Right lobe of liver (tissue), 4 donors: ENCODE measurements around the gene NTHL1.

Experiments used
- CTCF ChIP-seq, 4 donors: fragments of 200-600 bp in 3 of 4; fragments of 450-650 bp in 1 of 4; IDR thresholded peaks; one replicate each; pipeline versions ENCODE4 v1.5.1 to v1.8.0; 2016 to 2022; ENCODE audit warnings: antibody characterized with exemption in 4 of 4, mild to moderate bottlenecking in 2 of 4
- POLR2A ChIP-seq: fragments of 450-650 bp; IDR thresholded peaks from one replicate; pipeline ENCODE4 v1.6.1; 2017; ENCODE audit warnings: antibody characterized with exemption, mild to moderate bottlenecking
- donor health status: DM: no; HTN: no; CAD: no.
- donor health status: DM: no; HTN: no; CAD: no.
- donor health status: DM: no; HTN: yes; CAD: no.

GRCh38 chr16:2007081-2007836, 40.4 kb downstream of the NTHL1 start:
- TF ChIP-seq CTCF (IDR thresholded peaks at IDR 0.05) (no peak), POLR2A (no peak)
